Measurements from ENCODE around the gene KLHL30. TPM values are rescaled to one million over a fixed set of nuclear protein-coding genes. Genes with fewer than 3 reads are reported as not detected.

KLHL30 gene
- total RNA-seq, 2 donors from 2014 or later, result not detected

DNA sequence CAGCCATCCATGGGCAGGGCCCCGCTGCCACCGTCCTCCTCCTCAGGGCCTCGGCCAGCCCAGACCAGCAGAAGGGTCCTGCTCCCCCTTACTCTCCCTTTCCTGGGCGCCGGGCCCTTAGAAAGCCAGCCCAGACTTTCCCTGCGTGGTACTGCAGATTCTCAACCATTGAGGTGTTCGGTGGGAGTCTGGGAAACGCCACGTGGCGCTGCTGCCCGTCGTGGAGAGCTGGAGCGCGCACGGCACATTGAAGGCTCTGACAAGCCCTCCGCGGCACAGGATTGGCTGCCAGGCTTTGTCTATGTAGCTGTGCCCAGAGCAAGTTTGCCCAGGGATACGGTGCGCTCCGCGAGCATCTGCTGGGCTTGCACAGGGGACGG, 10.4 kb upstream of the KLHL30 start:
- WGBS, 2 experiments (ENCODE audit: insufficient coverage in 1 of 2, insufficient read length in 1 of 2), result 95 to 97% methylated on average over 17 to 22 of the region's 22 CpGs
- Mint-ChIP-seq H3K27me3 (ENCODE audit: insufficient read depth) (no peaks in the 10 kb centered on the region), H3K27ac (no peak overlapping the region), H3K4me1 (no peaks in the 10 kb centered on the region), H3K9me3 (no peaks in the 10 kb centered on the region), H3K4me3 (no peak overlapping the region), H3K36me3 (ENCODE audit: low read depth) (no peaks in the 10 kb centered on the region)
- DNase-seq, result no peak
- Histone ChIP-seq H3K27me3 (ENCODE audit: control insufficient read depth, insufficient read depth, low read length, poor library complexity, severe bottlenecking) (no peaks in the 10 kb centered on the region), H3K9me3 (ENCODE audit: control insufficient read depth, low read length) (no peaks in the 10 kb centered on the region), H3K27ac (ENCODE audit: low read depth, low read length) (no peak overlapping the region), H3K36me3 (ENCODE audit: control insufficient read depth, insufficient read depth, low read length) (no peaks in the 10 kb centered on the region), H3K9ac (ENCODE audit: extremely low read depth, low read length, poor library complexity, severe bottlenecking) (no peak overlapping the region), H3K4me3 (ENCODE audit: low read length) (no peak overlapping the region), H3K4me1 (ENCODE audit: control insufficient read depth, insufficient read depth, low read length) (no peaks in the 10 kb centered on the region)
- TF ChIP-seq, protein P1, sequence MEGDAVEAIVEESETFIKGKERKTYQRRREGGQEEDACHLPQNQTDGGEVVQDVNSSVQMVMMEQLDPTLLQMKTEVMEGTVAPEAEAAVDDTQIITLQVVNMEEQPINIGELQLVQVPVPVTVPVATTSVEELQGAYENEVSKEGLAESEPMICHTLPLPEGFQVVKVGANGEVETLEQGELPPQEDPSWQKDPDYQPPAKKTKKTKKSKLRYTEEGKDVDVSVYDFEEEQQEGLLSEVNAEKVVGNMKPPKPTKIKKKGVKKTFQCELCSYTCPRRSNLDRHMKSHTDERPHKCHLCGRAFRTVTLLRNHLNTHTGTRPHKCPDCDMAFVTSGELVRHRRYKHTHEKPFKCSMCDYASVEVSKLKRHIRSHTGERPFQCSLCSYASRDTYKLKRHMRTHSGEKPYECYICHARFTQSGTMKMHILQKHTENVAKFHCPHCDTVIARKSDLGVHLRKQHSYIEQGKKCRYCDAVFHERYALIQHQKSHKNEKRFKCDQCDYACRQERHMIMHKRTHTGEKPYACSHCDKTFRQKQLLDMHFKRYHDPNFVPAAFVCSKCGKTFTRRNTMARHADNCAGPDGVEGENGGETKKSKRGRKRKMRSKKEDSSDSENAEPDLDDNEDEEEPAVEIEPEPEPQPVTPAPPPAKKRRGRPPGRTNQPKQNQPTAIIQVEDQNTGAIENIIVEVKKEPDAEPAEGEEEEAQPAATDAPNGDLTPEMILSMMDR (conservative IDR thresholded peaks at IDR 0.05), result no peak

GRCh38 chr2:238128534-238129001, 9.9 kb upstream of the KLHL30 start:
- TF ChIP-seq, protein P1 (conservative IDR thresholded peaks at IDR 0.05), result no peak
- Mint-ChIP-seq H3K36me3 (ENCODE audit: low read depth) (no peaks in the 10 kb centered on the region), H3K4me1 (no peaks in the 10 kb centered on the region), H3K9me3 (no peaks in the 10 kb centered on the region), H3K27me3 (ENCODE audit: insufficient read depth) (no peaks in the 10 kb centered on the region), H3K4me3 (no peak overlapping the region), H3K27ac (no peak overlapping the region)
- Histone ChIP-seq H3K4me1 (ENCODE audit: control insufficient read depth, insufficient read depth, low read length) (no peaks in the 10 kb centered on the region), H3K36me3 (ENCODE audit: control insufficient read depth, insufficient read depth, low read length) (no peaks in the 10 kb centered on the region), H3K9ac (ENCODE audit: extremely low read depth, low read length, poor library complexity, severe bottlenecking) (no peak overlapping the region), H3K27ac (ENCODE audit: low read depth, low read length) (no peak overlapping the region), H3K9me3 (ENCODE audit: control insufficient read depth, low read length) (no peaks in the 10 kb centered on the region), H3K27me3 (ENCODE audit: control insufficient read depth, insufficient read depth, low read length, poor library complexity, severe bottlenecking) (no peaks in the 10 kb centered on the region), H3K4me3 (ENCODE audit: low read length) (no peak overlapping the region)
- WGBS, 2 experiments (ENCODE audit: insufficient coverage in 1 of 2, insufficient read length in 1 of 2), result 91 to 100% methylated on average over 9 to 30 of the region's 30 CpGs
- DNase-seq, result peak; percentile 86

DNA sequence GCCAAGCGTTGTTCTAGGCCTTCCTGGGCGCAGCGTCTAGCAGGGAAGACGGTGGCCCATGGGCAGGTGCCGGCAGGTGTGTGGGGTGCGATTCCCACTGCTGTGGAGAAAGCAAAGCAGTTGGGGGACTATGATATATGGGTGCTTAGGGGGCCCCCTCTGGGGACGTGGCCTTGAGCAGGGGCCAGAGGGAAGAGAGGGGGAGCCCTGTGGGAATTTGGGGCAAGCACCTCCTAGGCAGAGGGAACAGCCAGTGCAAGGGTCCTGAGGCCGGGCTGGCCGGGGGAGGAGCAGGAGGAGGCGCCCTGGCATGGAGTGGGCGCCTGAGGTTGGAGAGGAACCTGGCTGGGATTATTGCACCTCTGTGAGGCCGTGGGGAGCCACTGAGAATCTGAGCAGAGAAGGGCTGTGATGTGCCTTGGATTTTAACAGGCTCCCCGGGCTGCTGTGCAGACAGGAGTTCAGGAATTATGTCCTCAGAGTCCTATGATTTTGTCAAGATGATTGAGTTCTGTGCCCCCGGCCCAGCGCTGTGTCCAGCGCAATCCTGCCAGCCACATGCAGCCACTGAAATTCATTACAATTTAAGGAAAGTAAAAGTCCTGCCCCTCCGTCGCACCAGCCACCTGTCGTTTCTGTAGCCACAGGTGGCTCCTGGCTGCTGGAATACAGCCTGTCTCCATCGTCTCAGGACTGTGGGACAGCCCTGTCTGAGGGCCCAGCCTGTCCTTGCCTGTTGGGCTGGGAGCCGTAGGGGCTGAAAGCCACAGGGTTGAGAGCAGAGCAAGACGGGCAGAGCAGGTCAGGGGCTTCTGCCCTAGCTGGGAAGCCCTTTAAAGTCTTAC, 9.1 kb upstream of the KLHL30 start:
- no peaks in the 10 kb centered on the region for H3K4me1 Mint-ChIP-seq

More for the DNA sequence above, 9.1 kb upstream of the KLHL30 start:
- H3K36me3 ChIP-seq (ENCODE audit: control insufficient read depth, insufficient read depth, low read length), result no peaks in the 10 kb centered on the region
- Mint-ChIP-seq H3K27ac (no peak overlapping the region), H3K27me3 (ENCODE audit: insufficient read depth) (no peaks in the 10 kb centered on the region), H3K4me3 (no peak overlapping the region), H3K9me3 (no peaks in the 10 kb centered on the region), H3K36me3 (ENCODE audit: low read depth) (no peaks in the 10 kb centered on the region)
- TF ChIP-seq, protein P1 (conservative IDR thresholded peaks at IDR 0.05), result no peak
- no peak for DNase-seq
- no peak overlapping the region for H3K27ac ChIP-seq (ENCODE audit: low read depth, low read length)
- H3K4me1 ChIP-seq (ENCODE audit: control insufficient read depth, insufficient read depth, low read length), result no peaks in the 10 kb centered on the region
- 92 to 94% methylated on average over 10 to 22 of the region's 22 CpGs for WGBS, 2 experiments (ENCODE audit: insufficient coverage in 1 of 2, insufficient read length in 1 of 2)
- H3K27me3 ChIP-seq (ENCODE audit: control insufficient read depth, insufficient read depth, low read length, poor library complexity, severe bottlenecking), result no peaks in the 10 kb centered on the region
- H3K4me3 ChIP-seq (ENCODE audit: low read length), result no peak overlapping the region
- H3K9me3 ChIP-seq (ENCODE audit: control insufficient read depth, low read length), result no peaks in the 10 kb centered on the region
- no peak overlapping the region for H3K9ac ChIP-seq (ENCODE audit: extremely low read depth, low read length, poor library complexity, severe bottlenecking)

Measured in endodermal cell (in vitro differentiated cells).